K562 (cell line): Measurements from ENCODE around the gene PREX1. TPM values are rescaled to one million over a fixed set of nuclear protein-coding genes. Genes with fewer than 3 reads are reported as not detected.

Experiments used
- ATAC-seq: fragments of 200-7000 bp; cut with Tn5 transposase; 3 replicates; pipeline ENCODE4 v1.9.1; 2020; ENCODE audit warnings: moderate library complexity
- BruUV-seq: library from RNA; stranded (reverse); fragments of 400-500 nt; replicated peaks from 2 replicates; lab custom pipeline; 2021; lab: Mats Ljungman, UMichigan
- CTCF ChIA-PET: fragments of 300-600 bp; formaldehyde crosslinking; extraction: SDS; loops from one replicate; lab custom pipeline; 2021; ENCODE audit warnings: low intra/inter-chr PET ratio; lab: Yijun Ruan, JAX
- POLR2A ChIA-PET: fragments of 300-600, 350-650 bp; sonication (Branson Sonifier 250); formaldehyde crosslinking; extraction: SDS; loops from one replicate; lab custom pipeline; 2021; ENCODE audit warnings: antibody characterized with exemption, inconsistent platforms; lab: Yijun Ruan, JAX
- DNase-seq, 4 experiments: peaks; one replicate each; pipeline versions ENCODE4 v3.0.0 to v3.0.0-alpha.2; 2011 to 2018; ENCODE audit warnings: low spot score in 3 of 4, mixed read lengths in 3 of 4; ENCODE audit errors: extremely low read depth in 1 of 4
- FAIRE-seq: peaks from 2 replicates; lab custom pipeline; 2011; peaks lifted over from hg19 to GRCh38; lab: Jason Lieb, UNC
- H2AFZ ChIP-seq: 2 replicates; pipeline ENCODE4 v1.6.0; 2011; ENCODE audit warnings: low read depth, low read length, control low read depth, inconsistent platforms
- H3K27ac ChIP-seq: fragments of 200-600 bp; 3 replicates; pipeline ENCODE4 v1.8.0; 2011; ENCODE audit warnings: low read depth, mild to moderate bottlenecking, control low read depth, inconsistent platforms, low read length, moderate library complexity, mixed read lengths; ENCODE audit errors: extremely low read depth
- H3K27me3 ChIP-seq, 2 experiments: fragments of 300-600 bp in 1 of 2; 2 replicates in 1 of 2; 3 replicates in 1 of 2; pipeline versions ENCODE4 v1.6.0 to v1.8.0; 2011; ENCODE audit warnings: inconsistent platforms in 2 of 2, low read length in 2 of 2, mild to moderate bottlenecking in 1 of 2, mixed read lengths in 1 of 2, moderate library complexity in 1 of 2; ENCODE audit not compliant: control insufficient read depth in 2 of 2, insufficient read depth in 2 of 2
- H3K36me3 ChIP-seq: fragments of 300-600 bp; 3 replicates; pipeline ENCODE4 v1.8.0; 2011; ENCODE audit warnings: mild to moderate bottlenecking, low read length, inconsistent platforms; ENCODE audit not compliant: control insufficient read depth, insufficient read depth
- H3K4me1 ChIP-seq, 2 experiments: fragments of 200-600 bp in 1 of 2; replicated peaks in 1 of 2; 2 replicates in 1 of 2; 3 replicates in 1 of 2; pipeline versions ENCODE4 v1.5.1 to v1.8.0; 2011; ENCODE audit warnings: inconsistent platforms in 2 of 2, low read length in 2 of 2, mild to moderate bottlenecking in 1 of 2, mixed read lengths in 1 of 2, moderate library complexity in 1 of 2; ENCODE audit not compliant: control insufficient read depth in 2 of 2, insufficient read depth in 2 of 2
- H3K4me2 ChIP-seq: 2 replicates; pipeline ENCODE4 v1.6.1; 2011; ENCODE audit warnings: low read length, control low read depth, inconsistent platforms, mixed read lengths; ENCODE audit not compliant: insufficient read depth
- H3K4me3 ChIP-seq: fragments of 200-600 bp; sonication (generic), shearing (Covaris generic); 2 replicates; pipeline ENCODE4 v1.5.1; 2016; ENCODE audit warnings: control low read depth, inconsistent platforms
- H3K79me2 ChIP-seq: fragments of 200-600 bp; 3 replicates; pipeline ENCODE4 v1.8.0; 2011; ENCODE audit warnings: low read length, inconsistent platforms; ENCODE audit not compliant: control insufficient read depth, insufficient read depth
- H3K9ac ChIP-seq, 2 experiments: 2 replicates each; pipeline versions ENCODE4 v1.6.0 to v1.6.1; 2011; ENCODE audit warnings: low read depth in 2 of 2, low read length in 2 of 2, control low read depth in 1 of 2, inconsistent platforms in 1 of 2, mild to moderate bottlenecking in 1 of 2, mixed read lengths in 1 of 2; ENCODE audit not compliant: insufficient read depth in 1 of 2
- H3K9me1 ChIP-seq: one replicate; pipeline ENCODE4 v1.6.0; 2011; ENCODE audit warnings: inconsistent platforms, mild to moderate bottlenecking, low read length, moderate library complexity; ENCODE audit not compliant: control insufficient read depth, insufficient read depth
- H3K9me3 ChIP-seq: replicated peaks from 2 replicates; pipeline ENCODE4 v1.5.1; 2011; ENCODE audit warnings: low read depth, low read length, inconsistent platforms; ENCODE audit not compliant: control insufficient read depth, insufficient read depth
- H4K20me1 ChIP-seq: replicated peaks from 2 replicates; pipeline ENCODE4 v1.6.1; 2011; ENCODE audit warnings: low read length, inconsistent platforms, mixed read lengths; ENCODE audit not compliant: control insufficient read depth, insufficient read depth
- GABPA ChIP-seq: fragments of 200-800 bp; sonication (Bioruptor generic); conservative IDR thresholded peaks from 2 replicates; pipeline ENCODE4 v1.6.1; 2016; ENCODE audit warnings: low read depth, missing genetic modification characterization, missing compliant biosample characterization
- JUN ChIP-seq, 2 experiments: sonication (generic) in 1 of 2; formaldehyde crosslinking in 1 of 2; IDR thresholded peaks; 2 replicates each; pipeline versions ENCODE4 v1.6.1 to v1.8.0; 2012 to 2022; ENCODE audit warnings: borderline replicate concordance in 2 of 2, mild to moderate bottlenecking in 2 of 2, improper control_type of control experiment in 1 of 2, low read depth in 1 of 2, low read length in 1 of 2, missing genetic modification reagents in 1 of 2
- NR1H2 ChIP-seq: sonication (generic); formaldehyde crosslinking; IDR thresholded peaks from 2 replicates; pipeline ENCODE4 v1.4.0; 2020; ENCODE audit warnings: mild to moderate bottlenecking, missing genetic modification reagents
- SREBF1 ChIP-seq: fragments of 150-350 bp; IDR thresholded peaks from 2 replicates; pipeline ENCODE4 v1.6.1; 2014; ENCODE audit warnings: antibody characterized with exemption, low read depth, low read length, borderline replicate concordance
- ZNF696 ChIP-seq: fragments of 250-450 bp; sonication (Bioruptor Pico); conservative IDR thresholded peaks from 2 replicates; pipeline ENCODE4 v1.4.0; 2020; ENCODE audit warnings: mild to moderate bottlenecking, moderate library complexity
- WGBS: fragments of 100-300 bp; shearing (Covaris generic); methylation state at CpG from one replicate; pipeline ENCODE4 v1.1.6; 2016; ENCODE audit warnings: low coverage, mixed read lengths; ENCODE audit not compliant: insufficient coverage; ENCODE audit errors: missing lambda C conversion rate; 5-methylcytosine and 5-hydroxymethylcytosine counted together
- in situ Hi-C: fragments of 300-500 bp; cut with MboI; formaldehyde crosslinking; loops from 4 replicates; pipeline ENCODE4 v1.15.0; 2018; ENCODE audit warnings: inconsistent platforms, mixed read lengths
- intact Hi-C: fragments of 100-400 bp; cut with micrococcal nuclease; formaldehyde crosslinking; loops from 2 replicates; pipeline ENCODE4 v1.14.2; 2022
- polyA plus RNA-seq, 8 experiments: library from polyadenylated mRNA; depleted of rRNA in 4 of 8; stranded (reverse) in 5 of 8; unstranded in 3 of 8; fragments of >200 nt; fragmentation: Nextera tagmentation in 2 of 8; fragmentation: Illumina TruSeq in 1 of 8; extraction: Ambion mirVana in 2 of 8; extraction: Trizol in 1 of 8; gene quantifications; 2 replicates each; pipeline versions ENCODE4 v1.2.1 to v1.2.3, GENCODE V29; 2011 to 2014; ENCODE audit warnings: inconsistent platforms in 1 of 8, missing spikeins in 1 of 8
- total RNA-seq, 7 experiments: library from RNA; depleted of rRNA in 6 of 7; stranded (reverse); fragments of >200 nt in 6 of 7; fragmentation: Illumina TruSeq in 2 of 7; extraction: Trizol in 2 of 7; gene quantifications; 2 replicates each; pipeline versions ENCODE4 v1.2.1 to v1.2.3, GENCODE V29; 2011 to 2021; ENCODE audit warnings: low replicate concordance in 1 of 7
- TF ChIP-seq, protein P1 (sequence below), 2 experiments: fragments of 450-650 bp; IDR thresholded peaks; 2 replicates each; pipeline ENCODE4 v1.6.1; 2018; ENCODE audit warnings: mild to moderate bottlenecking in 2 of 2, low read depth in 1 of 2; ENCODE audit not compliant: partially characterized antibody in 2 of 2
- TF ChIP-seq, protein P2 (sequence below): fragments of 450-650 bp; formaldehyde crosslinking; IDR thresholded peaks from 2 replicates; pipeline ENCODE4 v1.4.0; 2020; ENCODE audit warnings: mild to moderate bottlenecking

The PREX1 gene
- total and polyA plus RNA-seq, 9 of the 15 experiments (the other 6 are each of a cell fraction or from before 2014, with no cell fraction given): 0.37 to 10.4 (median 4.8) TPM

DNA sequence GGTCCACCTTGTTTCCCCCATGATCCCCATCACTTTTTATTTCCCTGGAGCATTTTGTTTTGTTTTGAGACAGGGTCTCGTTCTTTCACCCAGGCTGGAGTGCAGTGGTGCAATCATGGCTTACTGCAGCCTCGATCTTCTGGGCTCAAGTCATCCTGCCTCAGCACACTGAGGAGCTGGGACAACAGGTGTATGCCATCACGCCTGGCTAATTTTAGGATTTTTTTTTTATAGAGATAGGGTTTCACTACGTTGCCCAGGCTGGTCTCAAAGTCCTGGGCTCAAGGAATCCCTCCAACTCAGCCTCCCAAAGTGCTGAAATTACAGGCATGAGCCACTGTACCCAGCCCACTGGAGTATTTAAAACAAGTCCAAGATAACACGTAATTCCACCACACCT is 179.9 kb downstream of the PREX1 start (continued):
- TF ChIP-seq, protein P1, sequence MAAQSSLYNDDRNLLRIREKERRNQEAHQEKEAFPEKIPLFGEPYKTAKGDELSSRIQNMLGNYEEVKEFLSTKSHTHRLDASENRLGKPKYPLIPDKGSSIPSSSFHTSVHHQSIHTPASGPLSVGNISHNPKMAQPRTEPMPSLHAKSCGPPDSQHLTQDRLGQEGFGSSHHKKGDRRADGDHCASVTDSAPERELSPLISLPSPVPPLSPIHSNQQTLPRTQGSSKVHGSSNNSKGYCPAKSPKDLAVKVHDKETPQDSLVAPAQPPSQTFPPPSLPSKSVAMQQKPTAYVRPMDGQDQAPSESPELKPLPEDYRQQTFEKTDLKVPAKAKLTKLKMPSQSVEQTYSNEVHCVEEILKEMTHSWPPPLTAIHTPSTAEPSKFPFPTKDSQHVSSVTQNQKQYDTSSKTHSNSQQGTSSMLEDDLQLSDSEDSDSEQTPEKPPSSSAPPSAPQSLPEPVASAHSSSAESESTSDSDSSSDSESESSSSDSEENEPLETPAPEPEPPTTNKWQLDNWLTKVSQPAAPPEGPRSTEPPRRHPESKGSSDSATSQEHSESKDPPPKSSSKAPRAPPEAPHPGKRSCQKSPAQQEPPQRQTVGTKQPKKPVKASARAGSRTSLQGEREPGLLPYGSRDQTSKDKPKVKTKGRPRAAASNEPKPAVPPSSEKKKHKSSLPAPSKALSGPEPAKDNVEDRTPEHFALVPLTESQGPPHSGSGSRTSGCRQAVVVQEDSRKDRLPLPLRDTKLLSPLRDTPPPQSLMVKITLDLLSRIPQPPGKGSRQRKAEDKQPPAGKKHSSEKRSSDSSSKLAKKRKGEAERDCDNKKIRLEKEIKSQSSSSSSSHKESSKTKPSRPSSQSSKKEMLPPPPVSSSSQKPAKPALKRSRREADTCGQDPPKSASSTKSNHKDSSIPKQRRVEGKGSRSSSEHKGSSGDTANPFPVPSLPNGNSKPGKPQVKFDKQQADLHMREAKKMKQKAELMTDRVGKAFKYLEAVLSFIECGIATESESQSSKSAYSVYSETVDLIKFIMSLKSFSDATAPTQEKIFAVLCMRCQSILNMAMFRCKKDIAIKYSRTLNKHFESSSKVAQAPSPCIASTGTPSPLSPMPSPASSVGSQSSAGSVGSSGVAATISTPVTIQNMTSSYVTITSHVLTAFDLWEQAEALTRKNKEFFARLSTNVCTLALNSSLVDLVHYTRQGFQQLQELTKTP (IDR thresholded peaks at IDR 0.05; ENCODE audit: low read depth in 1 of 2, partially characterized antibody in 2 of 2): no peak
- TF ChIP-seq, protein P2, sequence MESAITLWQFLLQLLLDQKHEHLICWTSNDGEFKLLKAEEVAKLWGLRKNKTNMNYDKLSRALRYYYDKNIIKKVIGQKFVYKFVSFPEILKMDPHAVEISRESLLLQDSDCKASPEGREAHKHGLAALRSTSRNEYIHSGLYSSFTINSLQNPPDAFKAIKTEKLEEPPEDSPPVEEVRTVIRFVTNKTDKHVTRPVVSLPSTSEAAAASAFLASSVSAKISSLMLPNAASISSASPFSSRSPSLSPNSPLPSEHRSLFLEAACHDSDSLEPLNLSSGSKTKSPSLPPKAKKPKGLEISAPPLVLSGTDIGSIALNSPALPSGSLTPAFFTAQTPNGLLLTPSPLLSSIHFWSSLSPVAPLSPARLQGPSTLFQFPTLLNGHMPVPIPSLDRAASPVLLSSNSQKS: no peak
- no peak for TF ChIP-seq GABPA (tag)

DNA sequence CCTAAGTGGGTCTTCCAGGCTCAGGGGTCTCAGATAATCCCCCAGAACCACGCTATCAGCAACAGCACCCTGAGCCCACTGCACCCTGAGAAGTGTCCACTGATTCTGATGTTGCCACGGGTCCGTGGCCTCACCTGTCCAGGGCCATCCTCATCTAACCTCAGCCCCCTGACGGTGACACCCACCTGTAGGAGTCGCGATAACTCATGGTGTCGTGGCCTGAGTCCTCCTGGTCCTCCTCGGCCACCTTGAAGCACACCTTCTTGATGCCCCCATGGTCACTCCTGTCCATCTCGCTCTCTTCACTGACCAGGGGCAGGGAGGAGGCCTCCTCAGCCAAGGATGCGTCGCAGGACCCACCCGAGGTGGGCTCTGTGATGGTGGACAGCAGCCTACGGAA is 182.1 kb downstream of the PREX1 start:
- peaks cover 5% of the 10 kb centered on the region; the same call in 1 of the 2 replicates for H4K20me1 ChIP-seq
- ATAC-seq: no peak
- no peak overlapping the region for H3K4me3 ChIP-seq
- TF ChIP-seq ZNF696 (CRISPR knock-in tag) (no peak), NR1H2 (CRISPR knock-in tag) (no peak), JUN (IDR thresholded peaks at IDR 0.05; ENCODE audit: borderline replicate concordance, low read depth, low read length) (no peak), JUN (CRISPR knock-in tag; IDR thresholded peaks at IDR 0.05; ENCODE audit: borderline replicate concordance) (no peak), SREBF1 (no peak)
- TF ChIP-seq, all 486 proteins: peak for 0
- H3K9me1 ChIP-seq: no peaks in the 10 kb centered on the region
- 65% methylated on average over 13 of the region's 13 CpGs for WGBS
- no peaks in the 10 kb centered on the region for H3K27me3 ChIP-seq
- peaks cover 10% of the 10 kb centered on the region; the same call in 2 of the 3 replicates for H3K36me3 ChIP-seq
- CTCF ChIA-PET: no interaction called here
- peaks cover 0 to 3% of the 10 kb centered on the region in 2 experiments; a peak in 1 of 5 replicates for H3K4me1 ChIP-seq
- intact Hi-C loops: no loop called here
- FAIRE-seq (no peak), DNase-seq (no peak)
- in situ Hi-C loops: no loop called here
- POLR2A ChIA-PET: interaction anchor here (0.9 kb wide), 1 partner anchor 242 kb away, joined by 3 read pairs; no protein-coding TSS in a partner anchor
- no peak overlapping the region for H3K4me2 ChIP-seq
- no TSS peak for BruUV-seq
- no peak overlapping the region for H3K9ac ChIP-seq
- no peaks in the 10 kb centered on the region for H3K79me2 ChIP-seq
- H3K9me3 ChIP-seq: no peaks in the 10 kb centered on the region
- no peak overlapping the region for H2AFZ ChIP-seq
- H3K27ac ChIP-seq: no peak overlapping the region
